OCI-LY7 (cell line): ENCODE results near the gene DOK7.

ENCODE experiments used
- CTCF ChIP-seq: fragments of 200-600 bp; sonication (generic); conservative IDR thresholded peaks from 2 replicates; pipeline ENCODE4 v1.5.1; 2014; ENCODE audit warnings: mild to moderate bottlenecking, antibody characterized with exemption, low read length, moderate library complexity, mixed read lengths
- EZH2phosphoT487 ChIP-seq: fragments of 200-600 bp; sonication (generic); IDR thresholded peaks from 2 replicates; pipeline ENCODE4 v1.6.1; 2018; ENCODE audit warnings: low read depth, borderline replicate concordance, mild to moderate bottlenecking, mixed run types, antibody characterized with exemption, low read length, moderate library complexity, mixed read lengths

- TF ChIP-seq CTCF, result no peak
- TF ChIP-seq EZH2phosphoT487, result no peak
Measured at GRCh38 chr4:3419836-3420605, 43.1 kb upstream of the DOK7 start.
